Liver (tissue), 9 donors: ENCODE results near the gene SP100. TPM values are rescaled to one million over a fixed set of nuclear protein-coding genes. Genes with fewer than 3 reads are reported as not detected.
"Not testable (repeated sequence)": the region's sequence is repeated elsewhere in the genome, so short reads cannot be mapped to it uniquely, and the experiment has no call there.

Experiments
- DNase-seq: peaks from one replicate; pipeline ENCODE4 v3.0.0-alpha.2; 2017; ENCODE audit warnings: low spot score
- H3K27ac ChIP-seq, 2 donors: one replicate each; pipeline ENCODE4 v1.7.0; 2013; ENCODE audit warnings: inconsistent platforms in 2 of 2, low read length in 2 of 2, control low read depth in 1 of 2, low read depth in 1 of 2, mild to moderate bottlenecking in 1 of 2
- H3K27me3 ChIP-seq, 4 donors: one replicate each; pipeline versions ENCODE4 v1.6.1 to v1.7.0; 2013; ENCODE audit warnings: low read length in 3 of 4, inconsistent platforms in 1 of 4, mild to moderate bottlenecking in 1 of 4, moderate library complexity in 1 of 4; ENCODE audit not compliant: control insufficient read depth in 4 of 4, insufficient read depth in 4 of 4
- H3K36me3 ChIP-seq, 4 donors: one replicate each; pipeline versions ENCODE4 v1.6.1 to v1.7.0; 2013; ENCODE audit warnings: low read length in 3 of 4, mild to moderate bottlenecking in 3 of 4, low read depth in 1 of 4, moderate library complexity in 1 of 4; ENCODE audit not compliant: control insufficient read depth in 4 of 4, insufficient read depth in 3 of 4
- H3K4me1 ChIP-seq, 4 donors: one replicate each; pipeline versions ENCODE4 v1.6.1 to v1.7.0; 2013; ENCODE audit warnings: low read length in 3 of 4, mild to moderate bottlenecking in 3 of 4, moderate library complexity in 1 of 4; ENCODE audit not compliant: control insufficient read depth in 4 of 4, insufficient read depth in 4 of 4
- H3K4me3 ChIP-seq, 3 donors: one replicate each; pipeline versions ENCODE4 v1.6.1 to v1.7.0; 2013; ENCODE audit warnings: low read length in 3 of 3, control low read depth in 1 of 3, low read depth in 1 of 3, mild to moderate bottlenecking in 1 of 3
- H3K9ac ChIP-seq, 2 donors: one replicate each; pipeline ENCODE4 v1.7.0; 2013; ENCODE audit warnings: low read length in 2 of 2, mild to moderate bottlenecking in 2 of 2, moderate library complexity in 2 of 2, control low read depth in 1 of 2, low read depth in 1 of 2
- H3K9me3 ChIP-seq, 4 donors: one replicate each; pipeline versions ENCODE4 v1.6.1 to v1.7.0; 2013; ENCODE audit warnings: low read length in 3 of 4; ENCODE audit not compliant: control insufficient read depth in 4 of 4
- ATF3 ChIP-seq: IDR thresholded peaks from 2 replicates; pipeline ENCODE4 v1.6.1; 2016; ENCODE audit warnings: antibody characterized with exemption
- EGR1 ChIP-seq, 2 donors: IDR thresholded peaks; 2 replicates each; pipeline ENCODE4 v1.6.1; 2016 to 2018; ENCODE audit warnings: antibody characterized with exemption in 2 of 2, low read depth in 2 of 2
- FOXA1 ChIP-seq: IDR thresholded peaks from 2 replicates; pipeline ENCODE4 v1.6.1; 2016; ENCODE audit warnings: antibody characterized with exemption
- FOXA2 ChIP-seq: IDR thresholded peaks from 2 replicates; pipeline ENCODE4 v1.6.1; 2016; ENCODE audit warnings: antibody characterized with exemption
- GABPA ChIP-seq, 2 donors: IDR thresholded peaks in 1 of 2; conservative IDR thresholded peaks in 1 of 2; 2 replicates each; pipeline ENCODE4 v1.6.1; 2016; ENCODE audit warnings: antibody characterized with exemption in 2 of 2, mild to moderate bottlenecking in 1 of 2, moderate library complexity in 1 of 2
- HNF4A ChIP-seq, 2 donors: conservative IDR thresholded peaks; 2 replicates each; pipeline ENCODE4 v1.6.1; 2016; ENCODE audit warnings: antibody characterized with exemption in 2 of 2, mild to moderate bottlenecking in 2 of 2
- NR2F2 ChIP-seq: IDR thresholded peaks from 2 replicates; pipeline ENCODE4 v1.6.1; 2016; ENCODE audit warnings: antibody characterized with exemption
- REST ChIP-seq: IDR thresholded peaks from 2 replicates; pipeline ENCODE4 v1.6.1; 2016; ENCODE audit warnings: antibody characterized with exemption, mild to moderate bottlenecking
- SP1 ChIP-seq: IDR thresholded peaks from 2 replicates; pipeline ENCODE4 v1.6.1; 2018; ENCODE audit warnings: antibody characterized with exemption, mild to moderate bottlenecking
- WGBS: extraction: QIAGEN DNeasy Blood & Tissue Kit; methylation state at CpG from one replicate; pipeline ENCODE4 v1.1.7; 2013; 5-methylcytosine and 5-hydroxymethylcytosine counted together
- polyA plus RNA-seq, 2 donors: library from polyadenylated mRNA; stranded (reverse) in 1 of 2; unstranded in 1 of 2; fragments of 200-250 nt in 1 of 2; fragments of >200 nt in 1 of 2; fragmentation: Nextera tagmentation in 1 of 2; extraction: Ambion mirVana in 1 of 2; gene quantifications; one replicate each; pipeline versions ENCODE4 v1.2.1 to v1.2.3, GENCODE V29; 2013 to 2015
- total RNA-seq, 2 donors: library from RNA; depleted of rRNA; stranded (reverse); fragments of >200 nt; gene quantifications; one replicate each; pipeline ENCODE4 v1.2.3, GENCODE V29; 2014
- TF ChIP-seq, protein P1 (sequence below): IDR thresholded peaks from 2 replicates; pipeline ENCODE4 v1.6.1; 2016; ENCODE audit warnings: antibody characterized with exemption
- donor health status: healthy.
- donor health status: healthy.
- donor health status: healthy.
- donor health status: healthy.
- donor health status: healthy.

SP100 gene
- total and polyA plus RNA-seq, 4 donors, result 21.9 to 45.5 (median 33.1) TPM

- peaks cover 0 to 4% (median 2%) of the 10 kb centered on the region in 4 donors for H3K4me1 ChIP-seq
- no peak overlapping the region for H3K9ac ChIP-seq
- peaks cover 0 to 6% (median 5%) of the 10 kb centered on the region in 4 donors for H3K36me3 ChIP-seq
- H3K27me3 ChIP-seq, result no peaks in the 10 kb centered on the region
- no peak overlapping the region for H3K4me3 ChIP-seq
- no peak for DNase-seq
- TF ChIP-seq GABPA (IDR thresholded peaks at IDR 0.05 in 1 of 2, conservative IDR thresholded peaks at IDR 0.05 in 1 of 2), result no peak
- no peak for TF ChIP-seq FOXA2
- TF ChIP-seq HNF4A (conservative IDR thresholded peaks at IDR 0.05), result no peak
- no peak for TF ChIP-seq REST
- TF ChIP-seq EGR1 (IDR thresholded peaks at IDR 0.05; ENCODE audit: low read depth in 2 of 2), result no peak
- TF ChIP-seq SP1, result no peak
- TF ChIP-seq, protein P1, sequence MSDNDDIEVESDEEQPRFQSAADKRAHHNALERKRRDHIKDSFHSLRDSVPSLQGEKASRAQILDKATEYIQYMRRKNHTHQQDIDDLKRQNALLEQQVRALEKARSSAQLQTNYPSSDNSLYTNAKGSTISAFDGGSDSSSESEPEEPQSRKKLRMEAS, result no peak
- no peak for TF ChIP-seq FOXA1
- no peak for TF ChIP-seq NR2F2
- 97% methylated on average over 2 of the region's 2 CpGs for WGBS
- H3K9me3 ChIP-seq, result peaks cover 0 to 6% (median 4%) of the 10 kb centered on the region in 4 donors
- no peak overlapping the region for H3K27ac ChIP-seq
These were observed 19.4 kb downstream of the SP100 start for GRCh38 chr2:230435431-230435830.

GRCh38 chr2:230439121-230439520 lies 23.1 kb downstream of the SP100 start:
- DNase-seq, H3K9ac ChIP-seq, H3K27me3 ChIP-seq, H3K9me3 ChIP-seq, H3K4me3 ChIP-seq, H3K27ac ChIP-seq, H3K4me1 ChIP-seq: not testable (repeated sequence)
- H3K36me3 ChIP-seq, result peaks cover 2 to 12% (median 8%) of the 10 kb centered on the region in 4 donors

DNA sequence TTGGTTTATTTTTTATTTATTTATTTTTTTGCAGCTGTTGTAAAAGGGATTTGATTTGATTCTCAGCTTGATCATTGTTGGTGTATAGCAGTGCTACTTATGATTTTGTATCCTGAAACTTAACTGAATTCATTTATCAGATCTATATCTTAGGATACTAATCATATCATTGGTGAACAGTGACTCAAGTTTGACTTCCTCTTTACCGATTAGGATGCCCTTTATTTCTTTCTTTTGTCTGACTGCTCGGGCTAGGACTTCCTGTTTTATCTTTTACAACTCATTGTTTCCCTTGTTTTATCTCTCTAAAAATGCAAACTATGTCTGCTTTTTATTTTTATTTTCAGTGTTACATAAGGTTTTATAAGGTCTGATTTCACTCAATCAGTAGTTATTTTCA lies 23.6 kb downstream of the SP100 start:
- no peak overlapping the region for H3K27ac ChIP-seq
- no peak for DNase-seq
- peaks cover 2 to 17% (median 8%) of the 10 kb centered on the region in 4 donors for H3K36me3 ChIP-seq
- H3K4me1 ChIP-seq, result peaks cover 0 to 2% (median under 1%) of the 10 kb centered on the region in 4 donors
- H3K4me3 ChIP-seq, result no peak overlapping the region
- 63% methylated on average over 2 of the region's 2 CpGs for WGBS
- no peaks in the 10 kb centered on the region for H3K27me3 ChIP-seq
- TF ChIP-seq SP1 (no peak), EGR1 (IDR thresholded peaks at IDR 0.05; ENCODE audit: low read depth in 2 of 2) (no peak), ATF3 (no peak), GABPA (IDR thresholded peaks at IDR 0.05 in 1 of 2, conservative IDR thresholded peaks at IDR 0.05 in 1 of 2) (no peak), NR2F2 (no peak)
- no peak overlapping the region for H3K9ac ChIP-seq
- peaks cover 0 to 6% (median 4%) of the 10 kb centered on the region in 4 donors for H3K9me3 ChIP-seq
